HTERT RPE-1 (cell line): Measurements from ENCODE around the gene ADGRA1.
"Not testable (repeated sequence)": the region's sequence is repeated elsewhere in the genome, so short reads cannot be mapped to it uniquely, and the experiment has no call there.

Source experiments
- in situ Hi-C: fragments of 300-500 bp; cut with MboI; formaldehyde crosslinking; loops from 4 replicates; pipeline ENCODE4 v1.14.3; 2020; ENCODE audit warnings: low sequenced_read_pairs

Gene ADGRA1, protein sequence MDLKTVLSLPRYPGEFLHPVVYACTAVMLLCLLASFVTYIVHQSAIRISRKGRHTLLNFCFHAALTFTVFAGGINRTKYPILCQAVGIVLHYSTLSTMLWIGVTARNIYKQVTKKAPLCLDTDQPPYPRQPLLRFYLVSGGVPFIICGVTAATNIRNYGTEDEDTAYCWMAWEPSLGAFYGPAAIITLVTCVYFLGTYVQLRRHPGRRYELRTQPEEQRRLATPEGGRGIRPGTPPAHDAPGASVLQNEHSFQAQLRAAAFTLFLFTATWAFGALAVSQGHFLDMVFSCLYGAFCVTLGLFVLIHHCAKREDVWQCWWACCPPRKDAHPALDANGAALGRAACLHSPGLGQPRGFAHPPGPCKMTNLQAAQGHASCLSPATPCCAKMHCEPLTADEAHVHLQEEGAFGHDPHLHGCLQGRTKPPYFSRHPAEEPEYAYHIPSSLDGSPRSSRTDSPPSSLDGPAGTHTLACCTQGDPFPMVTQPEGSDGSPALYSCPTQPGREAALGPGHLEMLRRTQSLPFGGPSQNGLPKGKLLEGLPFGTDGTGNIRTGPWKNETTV

DNA sequence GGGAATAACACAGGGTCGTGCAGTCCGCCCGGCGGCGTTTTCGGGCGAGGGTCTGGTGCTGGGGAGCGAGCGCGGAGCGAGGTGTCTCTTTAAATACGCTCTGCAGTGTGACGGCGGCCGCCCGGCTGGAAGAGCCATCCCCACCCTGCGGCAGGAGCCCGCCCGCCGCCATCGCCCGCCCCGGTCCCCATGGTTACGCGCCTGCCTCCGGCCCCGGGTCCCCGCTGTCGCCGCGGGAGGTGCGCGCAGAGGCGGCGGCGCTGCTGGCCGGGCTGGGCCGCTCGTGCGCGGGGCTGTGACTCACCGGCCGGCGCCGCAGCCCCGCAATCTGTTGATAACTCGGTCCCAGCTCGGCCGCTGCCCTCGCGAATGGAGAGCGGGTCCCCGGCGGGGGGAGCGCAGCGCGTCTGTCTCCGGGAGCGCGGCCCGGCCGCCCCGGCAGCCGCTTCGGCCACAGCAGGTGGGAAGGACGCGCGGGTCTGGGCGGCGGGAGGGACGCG lies at the start of gene ADGRA1:
TSS of gene ADGRA1 (plus strand) at position 246 of the 500 bp plus-strand sequence. CDS start 986 bp downstream, outside the sequence.
- in situ Hi-C loops = no loop called here

DNA sequence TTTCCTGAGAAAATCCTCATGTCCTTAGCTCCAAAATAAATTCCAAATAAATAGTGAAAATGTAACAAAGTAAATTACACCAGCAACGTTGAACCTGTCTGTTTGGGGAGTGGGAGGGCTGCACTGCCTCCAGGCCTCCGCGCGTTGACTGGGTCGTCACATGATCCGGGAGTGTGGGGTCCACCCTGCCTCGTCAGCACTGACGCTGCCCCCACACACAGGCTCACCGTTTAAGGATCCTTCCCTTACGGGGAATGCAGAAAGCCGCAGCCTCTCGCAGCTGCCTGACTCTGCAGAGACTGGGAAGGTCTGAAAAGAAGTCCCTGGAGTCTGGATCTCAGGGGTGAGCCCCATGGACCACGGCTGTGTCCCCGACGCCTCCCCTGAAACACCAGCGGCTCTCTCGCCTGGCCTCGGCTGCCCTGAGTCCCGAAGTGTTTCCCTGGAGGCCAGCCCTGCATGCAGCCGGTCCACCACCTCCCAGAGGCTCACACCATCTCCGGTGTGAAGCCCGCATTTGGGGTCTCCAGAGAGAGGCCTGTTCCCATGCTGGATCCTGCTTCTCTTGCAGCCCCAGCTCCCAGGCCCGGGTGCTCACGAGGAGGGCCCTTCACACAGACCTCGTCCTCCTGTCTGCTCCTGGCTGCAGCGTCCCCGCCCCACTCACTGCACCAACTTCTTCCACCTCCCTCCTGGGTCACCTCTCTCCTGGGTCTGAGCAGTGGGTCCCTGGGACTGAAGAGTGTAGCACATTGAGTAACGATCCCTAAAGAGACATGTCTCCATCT lies 49.5 kb upstream of the ADGRA1 start:
- in situ Hi-C loops = no loop called here

DNA sequence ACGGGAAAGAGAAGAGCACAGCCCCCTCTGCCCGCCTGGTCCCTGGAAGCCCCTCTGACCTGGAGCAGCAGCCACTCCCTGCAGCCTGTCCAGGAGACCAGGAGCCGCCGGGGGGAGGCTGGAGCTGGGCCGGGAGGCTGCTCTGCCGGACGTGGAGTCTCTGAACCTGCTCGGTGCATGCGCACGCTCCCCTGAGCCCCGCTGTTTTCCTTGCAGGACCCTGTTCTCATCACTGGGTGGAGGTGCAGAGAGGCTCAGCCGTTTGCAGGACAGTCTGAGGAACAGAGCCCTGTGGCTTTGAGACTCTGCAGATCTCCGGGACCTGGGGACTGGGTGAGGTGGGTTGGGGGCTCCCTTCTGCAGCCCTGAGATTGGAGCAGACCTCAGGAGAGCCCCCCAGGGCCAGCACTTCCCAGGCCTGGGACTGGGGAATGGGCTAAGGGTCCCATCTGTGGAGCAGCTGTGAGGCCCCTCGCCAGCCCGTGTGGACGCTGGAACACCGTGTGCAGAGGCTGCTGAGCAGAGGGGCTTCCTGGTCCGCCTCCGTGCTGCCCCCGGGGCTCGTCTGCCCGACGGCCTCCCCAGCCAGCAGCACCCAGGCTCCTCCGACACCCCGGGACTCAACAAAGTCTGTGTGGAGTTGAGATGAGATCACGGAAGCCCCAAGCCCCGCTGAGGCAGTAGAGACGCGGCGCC lies 48.5 kb upstream of the ADGRA1 start:
- in situ Hi-C loops = no loop called here

DNA sequence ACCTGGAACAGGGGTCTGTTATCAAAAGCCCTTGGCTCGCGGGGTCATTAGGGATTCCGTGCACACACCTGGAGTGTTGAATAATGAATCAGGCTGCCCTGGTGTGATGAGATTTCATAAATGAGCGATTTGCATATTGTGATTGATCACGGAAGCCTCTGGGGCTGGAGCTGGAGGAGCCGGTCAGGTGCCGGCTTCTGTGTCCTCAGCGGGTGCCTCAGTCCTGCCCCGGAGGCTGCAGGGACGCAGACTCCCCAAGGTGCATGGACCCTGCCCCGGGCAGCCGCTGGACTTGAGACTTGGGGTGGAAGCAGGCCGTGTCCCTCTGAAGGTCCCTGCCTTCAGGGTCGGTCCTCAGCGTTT lies 47.9 kb upstream of the ADGRA1 start:
- in situ Hi-C loops = no loop called here

DNA sequence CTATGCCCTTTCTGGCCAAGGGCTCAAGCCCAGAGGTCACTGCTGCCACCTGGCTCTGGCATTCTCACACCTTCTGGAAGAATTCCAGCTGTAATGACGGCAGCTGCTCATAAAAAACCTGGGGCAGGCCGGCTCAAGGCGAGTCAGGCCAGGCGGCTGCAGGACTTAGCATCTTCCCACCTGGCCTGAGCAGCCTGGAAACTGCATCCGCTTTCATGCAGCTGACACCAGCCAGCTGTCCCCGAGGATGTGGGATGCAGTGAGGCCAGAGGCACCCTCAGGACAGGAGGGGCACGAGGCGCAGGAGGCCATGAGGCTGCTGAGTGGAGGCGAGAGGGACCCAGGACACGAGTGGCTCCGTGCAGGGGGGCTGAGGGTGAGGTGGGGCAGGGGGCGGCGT lies 47.5 kb upstream of the ADGRA1 start:
- in situ Hi-C loops = no loop called here

DNA sequence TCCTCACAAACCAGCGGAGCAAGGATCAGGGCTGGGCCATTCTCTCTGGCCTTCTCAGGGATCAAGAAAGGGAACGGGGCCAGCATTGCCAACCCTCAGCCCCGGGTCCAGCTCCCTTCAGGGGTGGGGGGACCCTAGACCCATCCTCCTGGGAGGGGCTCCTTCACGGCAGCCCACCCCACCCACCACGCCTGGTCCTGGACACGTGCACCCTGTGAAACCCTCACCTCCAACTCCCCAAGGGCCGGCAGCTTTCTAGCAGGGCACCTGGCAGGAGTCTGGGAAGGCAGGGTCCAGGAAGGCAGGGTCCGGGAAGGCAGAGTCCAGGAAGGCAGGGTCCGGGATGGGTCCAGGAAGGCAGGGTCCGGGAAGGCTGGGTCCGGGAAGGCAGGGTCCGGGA lies 46.6 kb upstream of the ADGRA1 start:
- in situ Hi-C loops = no loop called here

DNA sequence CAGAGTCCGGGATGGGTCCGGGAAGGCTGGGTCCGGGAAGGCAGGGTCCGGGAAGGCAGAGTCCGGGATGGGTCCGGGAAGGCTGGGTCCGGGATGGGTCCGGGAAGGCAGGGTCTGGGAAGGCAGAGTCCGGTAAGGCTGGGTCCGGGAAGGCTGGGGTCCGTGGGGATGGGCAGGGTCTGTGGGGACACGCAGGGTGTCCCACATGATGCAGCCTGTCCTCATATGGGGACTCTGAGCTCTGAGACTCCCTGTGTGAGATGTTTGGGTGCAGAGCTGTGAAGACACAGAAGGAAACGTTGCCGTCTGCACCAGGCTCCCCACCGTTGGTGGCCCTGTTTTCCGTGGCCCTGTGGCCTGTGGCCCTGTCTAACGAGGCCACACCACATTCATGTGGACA lies 45.7 kb upstream of the ADGRA1 start:
- in situ Hi-C loops = no loop called here

DNA sequence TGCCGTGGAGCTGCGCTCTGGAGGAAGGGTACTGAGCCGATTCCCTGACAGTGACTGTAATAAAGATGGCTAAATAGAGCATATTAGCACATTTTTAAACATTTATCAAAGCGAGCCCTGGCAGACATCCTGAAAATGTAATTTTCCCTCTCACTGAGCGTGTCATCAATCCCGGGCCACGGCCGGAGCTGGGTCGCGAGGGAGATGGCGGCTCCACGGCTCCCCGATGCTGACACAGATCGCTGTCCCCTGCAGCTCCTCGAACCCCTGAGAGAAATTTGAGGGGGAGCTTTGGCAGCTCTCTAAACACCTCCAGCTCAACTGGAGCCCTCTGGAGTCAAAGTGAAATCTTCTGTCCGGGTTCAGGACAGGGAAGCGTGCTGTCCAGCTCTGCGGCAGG lies 44.9 kb upstream of the ADGRA1 start:
- in situ Hi-C loops = no loop called here

DNA sequence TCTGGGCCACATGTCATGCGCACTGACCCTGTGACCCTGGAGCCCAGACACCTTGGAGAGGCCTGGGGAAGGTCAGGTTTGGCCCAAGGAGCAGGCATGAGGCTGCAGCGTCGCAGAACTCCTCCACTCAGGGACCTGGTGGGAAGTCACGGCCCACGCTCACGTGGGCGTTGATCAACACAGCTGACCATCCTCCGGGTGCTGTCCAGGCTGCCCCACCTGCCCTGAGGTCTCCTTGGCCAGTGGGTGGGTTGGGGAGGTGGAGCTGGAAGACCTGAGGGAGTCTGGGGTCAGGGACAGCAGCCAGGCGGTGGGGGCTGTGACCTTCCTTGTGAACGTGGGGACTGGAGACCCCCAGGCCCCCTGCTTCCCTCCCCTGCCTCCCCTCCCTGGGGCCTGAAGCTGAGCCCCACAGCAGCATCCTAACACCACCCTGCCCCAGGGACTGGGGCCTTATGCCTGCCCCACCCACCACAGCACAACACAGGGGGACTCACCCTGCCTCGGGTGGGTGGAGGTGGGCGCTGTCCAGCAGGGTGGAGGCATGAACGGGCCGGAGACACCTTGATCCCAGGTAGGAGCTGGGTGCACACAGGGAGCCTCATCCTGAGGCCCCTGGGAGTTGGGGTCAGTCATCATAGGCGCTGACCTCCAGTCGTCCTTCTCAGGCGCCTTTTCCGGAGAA lies 44.0 kb upstream of the ADGRA1 start:
- in situ Hi-C loops = no loop called here

DNA sequence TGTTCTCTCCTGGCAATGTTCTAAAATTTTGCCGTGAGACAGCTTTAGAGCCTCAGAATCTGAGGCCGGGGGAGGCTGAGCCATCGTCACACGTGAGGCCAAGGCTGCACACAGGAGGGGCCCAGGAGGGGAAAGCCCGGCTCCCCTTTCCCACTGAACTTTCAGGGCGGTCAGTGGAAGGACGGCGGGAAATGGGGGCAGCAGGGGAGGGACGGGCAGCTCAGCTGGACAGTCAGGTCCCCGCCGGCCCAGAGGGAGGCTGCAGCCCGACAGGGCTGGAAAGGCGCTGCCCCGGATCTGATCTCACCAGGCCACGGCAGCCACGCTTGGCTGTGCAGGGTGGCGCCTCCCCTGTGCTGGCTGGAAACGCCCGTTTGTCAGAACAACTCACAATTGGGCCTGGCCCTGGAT lies 43.3 kb upstream of the ADGRA1 start:
- in situ Hi-C loops = no loop called here

DNA sequence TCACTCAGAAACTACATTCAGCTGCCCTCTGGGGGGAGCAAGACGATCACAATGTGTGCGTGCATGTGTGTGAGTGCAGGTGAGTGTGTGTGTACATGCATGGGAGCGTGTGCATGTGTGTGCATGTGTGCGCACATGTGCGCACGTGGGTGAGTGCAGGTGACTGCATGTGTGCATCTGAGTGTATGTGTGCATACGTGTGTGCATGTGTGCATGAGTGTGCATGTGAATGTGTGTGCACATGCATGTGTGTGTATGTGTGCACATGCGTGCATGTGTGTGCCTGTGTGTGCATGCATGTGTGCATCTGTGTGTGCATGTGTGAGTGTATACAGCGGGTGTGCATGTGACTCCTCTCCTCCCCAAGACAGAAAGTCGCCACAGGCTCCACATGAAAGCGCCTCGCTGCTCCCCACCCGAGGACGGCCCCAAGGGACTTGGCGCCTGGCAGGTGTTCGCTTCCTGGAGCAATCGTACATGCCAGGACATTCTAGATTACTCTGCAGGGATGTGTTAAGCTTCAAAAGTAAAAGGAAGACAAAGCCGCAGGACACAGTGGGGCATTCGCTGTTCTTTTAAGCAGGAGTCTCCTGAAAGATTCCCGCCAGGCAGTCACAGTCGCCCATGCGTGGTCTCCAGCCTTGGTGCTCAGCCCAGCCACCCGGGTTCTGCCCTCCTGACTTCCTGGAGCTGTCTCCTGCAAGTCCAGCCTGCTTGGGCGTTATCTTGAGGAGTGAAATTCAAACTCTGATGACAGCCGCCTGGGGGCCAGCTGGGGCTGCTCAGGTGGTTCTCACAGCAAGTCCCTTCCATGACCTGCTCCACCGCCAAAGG lies 42.0 kb upstream of the ADGRA1 start:
- in situ Hi-C loops = no loop called here

DNA sequence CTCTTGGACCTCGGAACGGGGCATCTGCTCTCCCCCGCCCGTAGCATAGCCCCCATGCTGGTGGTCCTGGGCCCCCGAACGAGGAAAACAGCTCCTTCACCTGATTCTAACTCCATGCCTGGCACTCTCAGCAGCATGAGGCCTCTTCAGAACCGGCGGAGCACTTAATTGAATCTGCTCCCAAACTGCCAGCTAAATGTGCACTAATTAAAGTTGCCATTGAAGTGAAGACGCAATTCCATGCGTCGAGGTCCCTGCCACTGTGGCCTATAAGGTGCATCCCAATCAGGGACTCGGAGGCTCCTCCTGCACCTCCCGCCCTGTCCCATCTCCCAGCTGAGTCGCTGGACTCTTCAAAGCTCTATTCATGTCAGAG lies 41.3 kb upstream of the ADGRA1 start:
- in situ Hi-C loops = no loop called here

DNA sequence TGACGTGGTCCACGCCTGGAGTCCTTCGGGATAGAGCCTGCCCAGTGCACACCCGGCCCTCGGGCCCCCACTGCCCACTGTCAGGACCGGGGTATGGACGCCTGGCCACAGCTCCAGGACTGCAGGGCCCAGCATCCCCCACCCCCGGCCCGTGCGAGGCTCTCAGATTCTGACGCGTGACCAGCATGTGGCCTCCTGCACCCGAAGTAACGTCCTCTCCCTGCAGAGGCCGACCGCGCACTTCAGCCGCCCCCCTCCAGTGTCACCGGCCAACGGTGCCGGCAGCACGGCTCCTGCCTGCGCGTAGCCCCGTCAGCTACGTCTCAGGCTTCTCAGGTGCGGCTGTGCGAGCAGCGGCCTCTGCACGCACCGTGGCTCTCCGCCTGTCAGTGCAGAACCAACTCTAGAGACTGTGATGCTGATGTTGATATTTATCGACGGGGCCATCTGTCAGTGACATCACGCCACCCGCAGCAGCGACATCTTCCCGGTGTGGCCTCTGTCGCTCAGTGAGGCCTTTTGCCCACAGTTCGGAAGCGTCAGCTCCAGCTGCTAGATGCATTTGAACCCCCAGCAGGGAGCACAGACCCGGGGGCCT lies 40.1 kb upstream of the ADGRA1 start:
- in situ Hi-C loops = no loop called here

DNA sequence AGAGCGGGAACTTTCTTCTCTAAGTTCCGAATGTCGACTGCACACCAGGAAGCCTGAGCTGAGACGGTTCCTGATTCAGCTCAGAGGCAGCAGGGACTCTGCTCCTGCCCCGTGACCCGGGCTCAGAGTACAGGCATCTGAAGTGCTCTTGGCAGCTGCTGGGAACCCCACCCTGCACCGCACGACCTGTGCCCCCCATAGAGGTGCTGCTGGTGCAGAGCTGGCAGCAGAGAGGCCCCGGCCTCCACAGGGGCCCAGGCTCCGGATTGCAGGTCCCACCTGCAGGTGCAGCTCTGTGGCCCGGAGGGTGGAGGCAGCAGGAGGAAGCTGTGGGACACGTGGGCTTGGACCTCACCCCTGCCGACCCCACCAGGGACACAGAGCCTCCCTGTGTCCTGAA lies 39.5 kb upstream of the ADGRA1 start:
- in situ Hi-C loops = no loop called here

DNA sequence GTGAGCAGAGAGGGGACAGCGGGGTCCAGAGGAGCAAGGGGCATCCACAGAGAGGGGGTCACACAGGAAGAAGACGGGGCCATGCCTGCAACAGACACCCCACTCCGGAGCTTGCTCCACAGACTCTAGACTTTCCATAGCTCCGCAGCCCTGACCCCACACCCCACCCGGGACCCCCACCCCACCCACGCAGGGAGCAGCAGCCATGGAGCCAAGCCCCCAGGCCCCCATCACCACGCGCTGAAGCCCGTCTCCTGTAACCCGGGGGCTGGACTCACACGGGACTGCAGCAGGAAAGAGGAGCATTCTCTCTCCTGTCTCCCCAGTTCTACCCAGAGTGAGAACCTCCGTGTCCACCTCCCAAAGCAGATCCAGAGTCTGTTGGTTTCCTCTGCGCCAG lies 38.8 kb upstream of the ADGRA1 start:
- in situ Hi-C loops = no loop called here

DNA sequence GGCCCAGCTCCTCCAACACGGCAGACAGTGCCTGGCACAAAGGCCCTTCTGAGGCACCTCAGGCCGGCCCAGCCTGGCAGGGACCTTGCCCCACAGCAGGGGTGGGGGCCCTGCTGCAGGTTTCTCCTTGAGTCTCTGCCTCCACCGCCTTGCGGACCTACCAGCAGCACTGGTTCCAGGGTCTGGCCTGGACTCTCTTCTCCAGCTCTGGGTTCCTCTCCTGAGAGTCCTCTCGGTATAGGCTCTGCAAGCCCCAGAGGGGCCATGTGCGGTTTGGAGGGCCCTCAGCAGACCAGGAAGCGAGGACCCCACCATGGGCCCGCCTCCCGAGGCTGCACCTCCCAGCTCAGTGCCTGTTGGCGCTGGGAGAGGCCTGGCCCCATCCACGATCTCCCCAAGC lies 38.1 kb upstream of the ADGRA1 start:
- in situ Hi-C loops = no loop called here

DNA sequence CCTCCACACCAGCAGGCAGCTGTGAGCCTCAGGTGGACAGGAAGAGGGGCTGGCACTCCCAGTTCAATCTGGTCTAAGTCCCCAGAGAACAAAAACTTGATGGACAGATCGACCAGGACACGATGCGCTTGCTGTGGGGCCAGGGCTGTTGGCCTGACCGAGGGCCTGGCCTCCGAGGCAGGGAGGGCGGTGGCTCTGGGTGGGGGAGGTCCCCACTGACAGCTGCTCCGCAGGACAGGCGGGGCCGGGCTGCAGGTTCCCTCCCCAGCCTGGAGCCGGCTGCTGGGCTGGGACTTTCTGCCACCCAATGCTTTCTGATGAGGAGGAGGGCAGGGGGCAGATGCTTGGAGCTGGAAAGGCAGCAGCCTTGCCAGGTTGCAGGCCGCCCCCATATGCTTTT lies 37.4 kb upstream of the ADGRA1 start:
- in situ Hi-C loops = no loop called here

DNA sequence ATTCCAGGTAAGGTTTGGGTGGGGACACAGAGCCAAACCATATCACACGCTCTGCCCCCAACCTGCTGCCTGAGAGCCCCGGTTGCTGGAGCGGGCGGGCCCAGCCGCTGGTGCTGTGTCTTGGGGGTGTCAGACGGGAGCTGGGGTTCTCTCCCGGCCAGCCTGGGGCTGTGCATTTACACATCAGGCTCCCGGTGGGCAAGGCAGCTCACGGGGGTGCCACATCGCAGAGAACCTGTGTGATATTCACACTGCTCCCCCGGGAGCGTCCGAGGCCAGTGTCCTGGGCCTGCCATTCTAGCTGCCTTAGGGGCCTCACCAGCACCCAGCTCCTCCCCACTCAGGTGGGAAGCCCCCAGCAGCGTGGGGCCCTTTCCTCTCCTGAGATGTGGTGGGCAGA lies 35.6 kb upstream of the ADGRA1 start:
- in situ Hi-C loops = no loop called here

DNA sequence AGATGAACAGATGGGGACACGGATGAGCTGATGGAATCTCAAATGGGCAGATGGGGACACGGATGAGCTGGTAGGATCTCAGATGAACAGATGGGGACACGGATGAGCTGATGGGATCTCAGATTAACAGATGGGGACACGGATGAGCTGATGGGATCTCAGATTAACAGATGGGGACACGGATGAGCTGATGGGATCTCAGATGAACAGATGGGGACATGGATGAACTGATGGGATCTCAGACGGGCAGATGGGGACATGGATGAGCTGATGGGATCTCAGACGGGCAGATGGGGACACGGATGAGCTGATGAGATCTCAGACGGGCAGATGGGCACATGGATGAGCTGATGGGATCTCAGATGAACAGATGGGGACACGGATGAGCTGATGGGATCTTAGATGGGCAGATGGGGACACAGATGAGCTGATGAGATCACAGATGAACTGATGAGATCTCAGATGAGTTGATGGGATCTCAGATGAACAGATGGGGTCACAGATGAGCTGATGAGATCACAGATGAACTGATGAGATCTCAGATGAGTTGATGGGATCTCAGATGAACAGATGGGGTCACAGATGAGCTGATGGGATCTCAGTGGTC lies 34.1 kb upstream of the ADGRA1 start:
- in situ Hi-C loops = not testable (repeated sequence)
